Body of pancreas (tissue), 4 donors: ENCODE results near the gene ETV1. TPM values are rescaled to one million over a fixed set of nuclear protein-coding genes. Genes with fewer than 3 reads are reported as not detected.

Source experiments
- ATAC-seq: fragments of 150-250 bp; one replicate; pipeline ENCODE4 v1.9.1; 2016
- DNase-seq, 4 donors: peaks; one replicate each; pipeline ENCODE4 v3.0.0-alpha.2; 2019
- H3K27ac ChIP-seq, 4 donors: fragments of 200-600 bp; sonication (generic); 1 replicate in 3 of 4; 2 replicates in 1 of 4; pipeline versions ENCODE4 v1.5.1 to v1.6.1; 2016 to 2019; ENCODE audit warnings: mild to moderate bottlenecking in 1 of 4, mixed read lengths in 1 of 4, moderate library complexity in 1 of 4
- H3K27me3 ChIP-seq, 2 donors: fragments of 200-600 bp; sonication (generic); one replicate each; pipeline ENCODE4 v1.6.0; 2016; ENCODE audit warnings: mild to moderate bottlenecking in 1 of 2
- H3K36me3 ChIP-seq, 2 donors: fragments of 200-600 bp; sonication (generic); replicated peaks in 1 of 2; 2 replicates each; pipeline ENCODE4 v1.5.1; 2016; ENCODE audit warnings: low read depth in 2 of 2; ENCODE audit not compliant: insufficient read depth in 1 of 2
- H3K4me1 ChIP-seq: fragments of 200-600 bp; sonication (generic); one replicate; pipeline ENCODE4 v1.6.0; 2016
- H3K4me3 ChIP-seq, 2 donors: fragments of 200-600 bp; sonication (generic); 1 replicate in 1 of 2; 2 replicates in 1 of 2; pipeline ENCODE4 v1.5.1; 2016 to 2019
- H3K9me3 ChIP-seq, 3 donors: fragments of 200-600 bp; sonication (generic); 1 replicate in 2 of 3; 2 replicates in 1 of 3; pipeline ENCODE4 v1.5.1; 2016
- CTCF ChIP-seq, 7 experiments: fragments of 450-650 bp in 4 of 7; fragments of 200-600 bp in 3 of 7; sonication (generic) in 3 of 7; IDR thresholded peaks; one replicate each; pipeline ENCODE4 v1.5.1; 2016 to 2019; ENCODE audit warnings: antibody characterized with exemption in 7 of 7
- POLR2A ChIP-seq, 3 donors: fragments of 450-650 bp; IDR thresholded peaks; one replicate each; pipeline ENCODE4 v1.6.1; 2016; ENCODE audit warnings: antibody characterized with exemption in 3 of 3, mild to moderate bottlenecking in 2 of 3
- WGBS, 2 donors: methylation state at CpG; one replicate each; pipeline ENCODE4 v1.1.5; 2017; 5-methylcytosine and 5-hydroxymethylcytosine counted together
- intact Hi-C: fragments of 100-400 bp; cut with DNase I; formaldehyde crosslinking; loops from one replicate; pipeline ENCODE4 v1.15.1; 2023
- total RNA-seq, 2 donors: library from RNA; depleted of rRNA; stranded (reverse); fragments of >200 nt; gene quantifications; one replicate each; pipeline ENCODE4 v1.1.0, GENCODE V29; 2016

The ETV1 gene
- total RNA-seq, 2 donors from 2014 or later, result 2.6 TPM

GRCh38 chr7:13947535-13947934, 41.9 kb downstream of the ETV1 start:
- DNase-seq (no peak), ATAC-seq (no peak)
- Histone ChIP-seq H3K36me3 (no peaks in the 10 kb centered on the region), H3K4me1 (no peaks in the 10 kb centered on the region), H3K9me3 (no peaks in the 10 kb centered on the region), H3K4me3 (no peak overlapping the region), H3K27ac (no peak overlapping the region), H3K27me3 (no peaks in the 10 kb centered on the region)
- WGBS, 2 donors, result 77 to 88% methylated on average over 1 of the region's 1 CpG
- intact Hi-C loops, result no loop called here
- TF ChIP-seq CTCF (IDR thresholded peaks at IDR 0.05) (no peak), POLR2A (IDR thresholded peaks at IDR 0.05) (no peak)

GRCh38 chr7:13946181-13946580, 43.3 kb downstream of the ETV1 start:
- intact Hi-C loops, result no loop called here
- Histone ChIP-seq H3K9me3 (no peaks in the 10 kb centered on the region), H3K27ac (no peak overlapping the region), H3K4me3 (no peak overlapping the region), H3K36me3 (no peaks in the 10 kb centered on the region), H3K27me3 (no peaks in the 10 kb centered on the region), H3K4me1 (no peaks in the 10 kb centered on the region)
- DNase-seq (no peak), ATAC-seq (no peak)
- 69 to 73% methylated on average over 1 of the region's 1 CpG for WGBS, 2 donors
- no peak for TF ChIP-seq POLR2A (IDR thresholded peaks at IDR 0.05)
- TF ChIP-seq CTCF (IDR thresholded peaks at IDR 0.05), result no peak

- H3K4me3 ChIP-seq, result no peak overlapping the region
- H3K9me3 ChIP-seq, result no peaks in the 10 kb centered on the region
- H3K36me3 ChIP-seq, result no peaks in the 10 kb centered on the region
- DNase-seq (peak in 1 of 4 donors; percentile 22), ATAC-seq (no peak)
- intact Hi-C loops, result no loop called here
- no peaks in the 10 kb centered on the region for H3K27me3 ChIP-seq
- H3K4me1 ChIP-seq, result no peaks in the 10 kb centered on the region
- WGBS, 2 donors, result 72 to 74% methylated on average over 7 of the region's 7 CpGs
- H3K27ac ChIP-seq, result no peak overlapping the region
- no peak for TF ChIP-seq POLR2A (IDR thresholded peaks at IDR 0.05)
- no peak for TF ChIP-seq CTCF (IDR thresholded peaks at IDR 0.05)
Observed at GRCh38 chr7:13945670-13946069, 43.8 kb downstream of the ETV1 start.

GRCh38 chr7:13933536-13933935, 55.9 kb downstream of the ETV1 start:
- H3K27ac ChIP-seq, result no peak overlapping the region
- H3K4me1 ChIP-seq, result no peaks in the 10 kb centered on the region
- no peak overlapping the region for H3K4me3 ChIP-seq
- ATAC-seq (no peak), DNase-seq (no peak)
- no peaks in the 10 kb centered on the region for H3K36me3 ChIP-seq
- no peaks in the 10 kb centered on the region for H3K27me3 ChIP-seq
- H3K9me3 ChIP-seq, result no peaks in the 10 kb centered on the region
- TF ChIP-seq POLR2A (IDR thresholded peaks at IDR 0.05) (no peak), CTCF (IDR thresholded peaks at IDR 0.05) (no peak)
- WGBS, 2 donors, result 58 to 70% methylated on average over 5 of the region's 5 CpGs
- intact Hi-C loops, result no loop called here

- no peaks in the 10 kb centered on the region for H3K4me1 ChIP-seq
- H3K27me3 ChIP-seq, result no peaks in the 10 kb centered on the region
- no peak for ATAC-seq
- WGBS, 2 donors, result 56 to 75% methylated on average over 3 of the region's 3 CpGs
- intact Hi-C loops, result no loop called here
- no peaks in the 10 kb centered on the region for H3K9me3 ChIP-seq
- no peak overlapping the region for H3K4me3 ChIP-seq
- no peaks in the 10 kb centered on the region for H3K36me3 ChIP-seq
- no peak overlapping the region for H3K27ac ChIP-seq
- TF ChIP-seq CTCF (IDR thresholded peaks at IDR 0.05) (no peak), POLR2A (IDR thresholded peaks at IDR 0.05) (no peak)
- DNase-seq, result no peak
Observed at GRCh38 chr7:13933091-13933490, 56.4 kb downstream of the ETV1 start.
